Measurements from ENCODE around the gene BMP6.

- TF ChIP-seq CTCF (IDR thresholded peaks at IDR 0.05; ENCODE audit: low read length) (no peak), EZH2phosphoT487 (IDR thresholded peaks at IDR 0.05; ENCODE audit: low read length) (no peak), EZH2 (optimal IDR thresholded peaks at IDR 0.05; ENCODE audit: low read depth, low read length) (no peak)
Measured at GRCh38 chr6:7696061-7696460, 29.8 kb upstream of the BMP6 start.

Data from MM.1S (cell line).